ENCODE measurements around the gene NBPF26. TPM values are rescaled to one million over a fixed set of nuclear protein-coding genes. Genes with fewer than 3 reads are reported as not detected.
"Not testable (repeated sequence)": the region's sequence is repeated elsewhere in the genome, so short reads cannot be mapped to it uniquely, and the experiment has no call there.

NBPF26 gene
- total and polyA plus RNA-seq, 9 of the 15 experiments (the other 6 are each of a cell fraction or from before 2014, with no cell fraction given): 0.13 to 6.6 (median 5.2) TPM

DNA sequence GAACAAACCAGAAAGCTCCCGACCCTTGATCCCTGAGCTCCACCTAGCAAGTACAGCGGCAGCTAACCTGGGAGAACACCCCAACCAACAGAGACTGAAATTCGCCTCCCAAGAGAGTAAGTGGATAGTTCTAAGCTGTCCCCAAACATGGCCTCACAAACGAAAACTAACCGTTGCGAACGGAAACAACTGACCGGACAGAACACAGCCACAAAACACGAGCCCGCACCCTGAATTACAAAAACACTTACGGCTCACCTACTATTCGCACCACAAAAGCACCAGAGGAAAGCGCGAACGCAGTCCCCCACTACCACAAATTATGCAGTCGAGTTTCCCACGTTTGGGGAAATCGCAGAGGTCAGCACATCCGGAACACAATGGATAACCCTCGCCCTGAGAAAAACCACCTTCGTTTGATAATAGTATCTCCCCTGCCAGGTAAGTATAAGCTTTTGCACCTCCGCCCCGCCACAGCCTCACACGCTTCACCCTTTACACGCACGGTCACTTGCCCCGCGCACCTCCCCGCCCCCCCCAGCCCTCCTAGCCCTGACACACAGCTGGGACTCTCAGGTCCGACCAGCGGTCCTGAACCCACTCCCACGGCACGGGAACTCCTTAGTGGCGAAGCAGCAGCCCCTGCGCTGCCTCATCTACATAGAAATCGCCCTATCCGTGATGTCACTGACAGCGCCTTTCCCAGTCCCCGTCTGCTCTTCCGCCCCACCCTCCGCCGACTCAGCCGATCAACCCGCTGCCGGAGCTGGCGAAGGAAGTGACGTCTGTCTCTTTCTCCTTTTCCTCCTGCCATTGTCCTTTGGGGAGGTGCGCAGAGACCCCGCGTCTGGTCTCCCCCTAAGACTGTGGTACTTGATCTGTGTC is 127.0 kb downstream of the NBPF26 start:
- ATAC-seq (peak; percentile 96), DNase-seq (ENCODE audit: extremely low read depth in 1 of 4, low spot score in 3 of 4) (peak in 3 of 4 experiments; percentile 54 to 94 (median 76))
- CTCF ChIA-PET (ENCODE audit: low intra/inter-chr PET ratio); H3K9me1 ChIP-seq (ENCODE audit: control insufficient read depth, insufficient read depth, low read length); H4K20me1 ChIP-seq (replicated peaks; ENCODE audit: control insufficient read depth, insufficient read depth, low read length); FAIRE-seq; intact Hi-C loops (cut with micrococcal nuclease); H3K79me2 ChIP-seq (ENCODE audit: control insufficient read depth, insufficient read depth, low read length); in situ Hi-C loops (cut with MboI); H3K36me3 ChIP-seq (ENCODE audit: control insufficient read depth, insufficient read depth, low read length); H3K4me1 ChIP-seq (replicated peaks in 1 of 2; ENCODE audit: control insufficient read depth in 2 of 2, insufficient read depth in 2 of 2, low read length in 2 of 2); H3K9me3 ChIP-seq (replicated peaks; ENCODE audit: control insufficient read depth, insufficient read depth, low read depth, low read length); H3K27me3 ChIP-seq (ENCODE audit: control insufficient read depth in 2 of 2, insufficient read depth in 2 of 2, low read length in 2 of 2): not testable (repeated sequence)
- POLR2A ChIA-PET: interaction anchor here (0.7 kb wide), 1 partner anchor 1022 kb away, joined by 3 read pairs; no protein-coding TSS in a partner anchor
- WGBS (ENCODE audit: insufficient coverage, low coverage, missing lambda C conversion rate): 2% methylated on average over 21 of the region's 50 CpGs
- Histone ChIP-seq H3K4me2 (ENCODE audit: insufficient read depth, low read length) (0 out of 2 replicates have a peak overlapping the region, but pooled peaks have one; percentile 25), H3K27ac (ENCODE audit: extremely low read depth, low read depth, low read length) (peak overlapping the region; percentile 86), H3K4me3 (peak overlapping the region; percentile 19; the same call in 1 of the 2 replicates), H3K9ac (ENCODE audit: insufficient read depth in 1 of 2, low read depth in 2 of 2, low read length in 2 of 2) (peak overlapping the region; percentile 69 to 79; a peak in 3 of 4 replicates), H2AFZ (ENCODE audit: low read depth, low read length) (peak overlapping the region; percentile 59; the same call in 1 of the 2 replicates)
- BruUV-seq (replicated peaks): TSS peak; percentile 99
- TF ChIP-seq ZNF408 (CRISPR knock-in tag; IDR thresholded peaks at IDR 0.05; ENCODE audit: low read depth) (peak; percentile 73; the same call in 1 of the 2 replicates), SPI1 (IDR thresholded peaks at IDR 0.05; ENCODE audit: borderline replicate concordance, low read depth, low read length) (peak; percentile 50), POLR2B (IDR thresholded peaks at IDR 0.05; ENCODE audit: low read depth, partially characterized antibody) (peak; percentile 100), MAFG (tag; conservative IDR thresholded peaks at IDR 0.05) (peak; percentile 67), BACH1 (tag; IDR thresholded peaks at IDR 0.05) (peak; percentile 44; the same call in 1 of the 2 replicates), NCOA4 (IDR thresholded peaks at IDR 0.05; ENCODE audit: partially characterized antibody) (peak; percentile 93), KLF16 (IDR thresholded peaks at IDR 0.05) (0 out of 2 replicates have a peak, but pooled peaks have one; percentile 17), ZNF253 (CRISPR knock-in tag; conservative IDR thresholded peaks at IDR 0.05) (peak; percentile 100), NFXL1 (CRISPR knock-in tag; IDR thresholded peaks at IDR 0.05) (peak; percentile 99), KDM4B (IDR thresholded peaks at IDR 0.05; ENCODE audit: borderline replicate concordance in 2 of 2, low read depth in 1 of 2) (peak in 1 of 2 experiments; percentile 100; a peak in 2 of 4 replicates), ZNF77 (CRISPR knock-in tag; IDR thresholded peaks at IDR 0.05) (peak; percentile 98), NCOR1 (IDR thresholded peaks at IDR 0.05) (peak; percentile 97), ZNF589 (CRISPR knock-in tag; IDR thresholded peaks at IDR 0.05; ENCODE audit: low read depth) (peak; percentile 78; the same call in 1 of the 2 replicates)
- TF ChIP-seq, protein P1, sequence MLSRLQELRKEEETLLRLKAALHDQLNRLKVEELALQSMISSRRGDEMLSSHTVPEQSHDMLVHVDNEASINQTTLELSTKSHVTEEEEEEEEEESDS (CRISPR knock-in tag; IDR thresholded peaks at IDR 0.05): peak; percentile 91
- TF ChIP-seq, protein P2, sequence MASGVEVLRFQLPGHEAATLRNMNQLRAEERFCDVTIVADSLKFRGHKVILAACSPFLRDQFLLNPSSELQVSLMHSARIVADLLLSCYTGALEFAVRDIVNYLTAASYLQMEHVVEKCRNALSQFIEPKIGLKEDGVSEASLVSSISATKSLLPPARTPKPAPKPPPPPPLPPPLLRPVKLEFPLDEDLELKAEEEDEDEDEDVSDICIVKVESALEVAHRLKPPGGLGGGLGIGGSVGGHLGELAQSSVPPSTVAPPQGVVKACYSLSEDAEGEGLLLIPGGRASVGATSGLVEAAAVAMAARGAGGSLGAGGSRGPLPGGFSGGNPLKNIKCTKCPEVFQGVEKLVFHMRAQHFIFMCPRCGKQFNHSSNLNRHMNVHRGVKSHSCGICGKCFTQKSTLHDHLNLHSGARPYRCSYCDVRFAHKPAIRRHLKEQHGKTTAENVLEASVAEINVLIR (CRISPR knock-in tag; IDR thresholded peaks at IDR 0.05): peak; percentile 75
- TF ChIP-seq, protein P3, sequence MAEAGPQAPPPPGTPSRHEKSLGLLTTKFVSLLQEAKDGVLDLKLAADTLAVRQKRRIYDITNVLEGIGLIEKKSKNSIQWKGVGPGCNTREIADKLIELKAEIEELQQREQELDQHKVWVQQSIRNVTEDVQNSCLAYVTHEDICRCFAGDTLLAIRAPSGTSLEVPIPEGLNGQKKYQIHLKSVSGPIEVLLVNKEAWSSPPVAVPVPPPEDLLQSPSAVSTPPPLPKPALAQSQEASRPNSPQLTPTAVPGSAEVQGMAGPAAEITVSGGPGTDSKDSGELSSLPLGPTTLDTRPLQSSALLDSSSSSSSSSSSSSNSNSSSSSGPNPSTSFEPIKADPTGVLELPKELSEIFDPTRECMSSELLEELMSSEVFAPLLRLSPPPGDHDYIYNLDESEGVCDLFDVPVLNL (CRISPR knock-in tag; IDR thresholded peaks at IDR 0.05; ENCODE audit: low read depth): 0 out of 2 replicates have a peak, but pooled peaks have one; percentile 57
- TF ChIP-seq, protein P4, sequence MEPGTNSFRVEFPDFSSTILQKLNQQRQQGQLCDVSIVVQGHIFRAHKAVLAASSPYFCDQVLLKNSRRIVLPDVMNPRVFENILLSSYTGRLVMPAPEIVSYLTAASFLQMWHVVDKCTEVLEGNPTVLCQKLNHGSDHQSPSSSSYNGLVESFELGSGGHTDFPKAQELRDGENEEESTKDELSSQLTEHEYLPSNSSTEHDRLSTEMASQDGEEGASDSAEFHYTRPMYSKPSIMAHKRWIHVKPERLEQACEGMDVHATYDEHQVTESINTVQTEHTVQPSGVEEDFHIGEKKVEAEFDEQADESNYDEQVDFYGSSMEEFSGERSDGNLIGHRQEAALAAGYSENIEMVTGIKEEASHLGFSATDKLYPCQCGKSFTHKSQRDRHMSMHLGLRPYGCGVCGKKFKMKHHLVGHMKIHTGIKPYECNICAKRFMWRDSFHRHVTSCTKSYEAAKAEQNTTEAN (CRISPR knock-in tag; IDR thresholded peaks at IDR 0.05): peak; percentile 85; the same call in 1 of the 2 replicates
